Left hindlimb (tissue), 1 donor: Measurements from ENCODE around the gene TDRD9.

Experiments
- DNase-seq: peaks from one replicate; pipeline ENCODE4 v3.0.0-alpha.2; 2018

Gene TDRD9

GRCh38 chr14:104080376-104081260 is 152.4 kb downstream of the TDRD9 start:
- DNase-seq, result no peak

- no peak for DNase-seq
Observed at GRCh38 chr14:104081261-104081835, 153.1 kb downstream of the TDRD9 start.

- no peak for DNase-seq
Observed at GRCh38 chr14:104081951-104082464, 153.8 kb downstream of the TDRD9 start.

- DNase-seq, result no peak
Observed at GRCh38 chr14:104082807-104083206, 154.6 kb downstream of the TDRD9 start.

- DNase-seq, result no peak
Observed at GRCh38 chr14:104084251-104085002, 156.2 kb downstream of the TDRD9 start.

- no peak for DNase-seq
Observed at GRCh38 chr14:104085032-104085888, 157.0 kb downstream of the TDRD9 start, which contains the start of gene ASPG. ASPG (plus strand) TSS chr14:104085700; CDS start chr14:104085771, 71 bp downstream.

- no peak for DNase-seq
Observed at GRCh38 chr14:104085889-104086201, 157.6 kb downstream of the TDRD9 start.

GRCh38 chr14:104086210-104086660 is 158.0 kb downstream of the TDRD9 start:
- no peak for DNase-seq

GRCh38 chr14:104086661-104087461 is 158.6 kb downstream of the TDRD9 start:
- no peak for DNase-seq

GRCh38 chr14:104087505-104087904 is 159.2 kb downstream of the TDRD9 start:
- no peak for DNase-seq

GRCh38 chr14:104087981-104088850 is 160.0 kb downstream of the TDRD9 start:
- no peak for DNase-seq

- DNase-seq, result no peak
Observed at GRCh38 chr14:104090071-104090748, 162.0 kb downstream of the TDRD9 start.

GRCh38 chr14:104091061-104091926 is 163.0 kb downstream of the TDRD9 start:
- DNase-seq, result peak; percentile 23

GRCh38 chr14:104091927-104092771 is 163.9 kb downstream of the TDRD9 start:
- DNase-seq, result peak; percentile 13

GRCh38 chr14:104092931-104093365 is 164.7 kb downstream of the TDRD9 start:
- DNase-seq, result peak; percentile 23

- DNase-seq, result peak; percentile 40
Observed at GRCh38 chr14:104093366-104094055, 165.3 kb downstream of the TDRD9 start.
